GM21423 (cell line): ENCODE results near the gene DGKZ.

Experiments used
- ATAC-seq: cut with Tn5 transposase; IDR thresholded peaks from one replicate; pipeline ENCODE4 v1.9.1; 2021; ENCODE audit warnings: mild to moderate bottlenecking, moderate library complexity; ENCODE audit not compliant: unreplicated experiment

The DGKZ gene

DNA sequence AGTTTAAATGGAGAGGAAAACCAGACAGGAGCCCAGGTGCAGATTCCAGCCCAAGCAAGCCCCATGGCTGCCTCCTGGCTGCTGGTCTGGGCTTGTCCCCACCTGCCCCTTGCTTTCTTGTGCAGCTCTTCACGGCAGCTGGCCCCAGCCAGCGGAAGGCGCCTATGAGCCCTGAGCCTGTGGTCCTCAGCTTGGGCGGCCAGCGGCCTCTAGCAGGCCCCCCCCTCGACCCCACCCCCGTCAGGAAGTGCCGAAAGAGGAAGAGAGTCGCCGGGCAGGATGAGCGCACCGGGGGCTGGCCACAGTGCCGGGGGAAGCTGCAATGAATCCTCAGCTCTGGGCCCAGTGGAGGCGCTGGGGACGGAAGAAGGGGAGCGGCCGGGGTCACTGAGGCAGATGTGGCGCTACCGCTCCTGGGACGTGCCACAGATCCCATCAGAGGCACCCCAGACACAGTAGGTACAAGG, 2.1 kb upstream of the DGKZ start:
- no peak for ATAC-seq

DNA sequence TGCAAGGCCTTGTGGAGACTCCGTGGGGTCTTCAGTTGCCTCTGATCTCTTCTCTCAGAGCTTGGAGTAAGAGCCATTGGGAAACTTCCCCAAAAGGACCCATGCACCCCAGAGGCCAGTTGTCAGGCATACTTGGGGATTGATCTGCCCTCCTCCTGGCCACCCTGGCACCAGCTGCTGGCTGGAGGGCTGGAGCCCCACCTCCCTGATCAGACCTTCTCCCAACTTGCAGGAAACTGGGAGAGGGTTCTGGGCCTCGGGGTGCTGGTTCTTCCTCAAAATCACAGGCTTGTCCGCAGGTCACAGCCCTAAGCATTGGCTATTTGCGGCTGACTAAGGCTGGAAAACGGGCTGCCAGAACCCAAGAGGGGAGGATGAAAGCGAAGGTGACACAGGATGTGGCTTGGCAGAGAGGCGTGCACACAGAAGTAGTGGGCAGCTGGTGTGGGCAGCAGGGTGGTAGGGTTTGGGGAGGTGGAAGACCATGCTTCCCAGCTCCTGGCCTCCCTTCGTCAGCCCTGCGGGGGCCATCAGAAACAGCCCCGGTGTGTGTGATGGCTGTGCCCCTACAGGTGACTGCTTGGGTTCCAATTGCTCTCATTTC, 1.3 kb upstream of the DGKZ start:
- ATAC-seq, result no peak

DNA sequence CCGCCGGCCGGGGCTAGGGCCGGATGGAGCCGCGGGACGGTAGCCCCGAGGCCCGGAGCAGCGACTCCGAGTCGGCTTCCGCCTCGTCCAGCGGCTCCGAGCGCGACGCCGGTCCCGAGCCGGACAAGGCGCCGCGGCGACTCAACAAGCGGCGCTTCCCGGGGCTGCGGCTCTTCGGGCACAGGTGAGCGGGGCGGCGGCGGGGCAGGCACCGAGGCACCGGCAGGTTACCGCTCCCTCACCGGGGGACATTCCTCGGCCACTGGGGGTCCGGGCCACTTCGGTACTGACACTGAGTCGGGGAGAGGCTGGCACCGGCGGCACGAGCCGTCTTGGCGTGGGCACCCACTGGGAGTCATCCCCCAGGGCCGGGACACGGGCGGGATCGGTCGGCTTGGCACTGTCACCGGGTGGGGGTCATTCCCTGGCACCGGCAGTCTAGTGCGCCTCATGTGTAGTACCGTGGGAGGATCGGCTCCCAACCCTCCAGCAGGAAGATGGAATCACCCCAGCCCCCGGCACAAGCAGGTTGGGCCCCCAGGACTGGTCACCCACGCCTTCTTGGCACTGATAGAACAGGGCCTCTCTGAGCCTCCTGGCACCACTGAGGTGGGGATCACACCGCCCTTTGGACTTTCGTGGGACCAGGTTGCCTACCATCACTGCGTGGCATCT, 511 bp downstream of the DGKZ start:
- ATAC-seq, result peak; percentile 0

DNA sequence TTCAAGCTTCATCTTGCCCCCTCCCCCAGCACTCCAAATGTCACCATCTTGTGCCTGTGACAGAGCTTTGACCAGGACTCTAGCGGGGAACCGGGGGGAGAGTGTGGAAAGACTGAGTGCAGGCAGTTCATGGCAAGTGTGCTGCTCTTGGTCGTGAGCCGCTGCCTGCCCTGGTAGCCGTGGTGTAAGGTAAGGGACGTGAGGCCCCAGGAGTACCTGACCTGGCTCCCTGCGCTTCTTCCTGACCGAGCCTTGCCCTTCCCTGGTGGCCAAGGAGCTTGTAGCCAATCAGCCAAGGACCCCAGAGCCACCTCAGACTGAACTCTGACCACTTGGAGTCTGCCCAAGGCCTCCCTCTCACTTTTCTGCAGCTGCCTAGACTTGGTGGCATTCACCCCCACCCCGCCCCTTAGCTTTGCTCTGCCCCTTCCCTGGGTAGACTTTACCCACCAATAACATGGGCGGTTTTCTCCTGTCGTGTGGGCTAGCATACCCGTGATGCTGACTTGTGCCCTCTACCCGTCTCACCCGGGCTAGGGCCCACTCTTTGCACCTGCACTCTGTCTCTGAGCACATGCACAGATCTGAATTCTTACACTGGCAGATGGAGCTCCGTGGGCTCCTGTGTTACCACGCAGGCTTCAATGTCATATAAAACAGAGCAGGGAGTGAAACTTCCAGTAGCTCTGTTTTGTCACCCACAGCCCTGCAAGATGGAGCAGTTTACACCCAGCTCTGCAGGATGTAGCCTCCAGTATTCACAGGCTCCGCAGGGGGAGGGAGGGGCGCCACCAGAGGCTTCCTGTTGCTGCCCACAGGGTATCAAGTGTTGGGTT, 1.5 kb downstream of the DGKZ start:
- no peak for ATAC-seq

DNA sequence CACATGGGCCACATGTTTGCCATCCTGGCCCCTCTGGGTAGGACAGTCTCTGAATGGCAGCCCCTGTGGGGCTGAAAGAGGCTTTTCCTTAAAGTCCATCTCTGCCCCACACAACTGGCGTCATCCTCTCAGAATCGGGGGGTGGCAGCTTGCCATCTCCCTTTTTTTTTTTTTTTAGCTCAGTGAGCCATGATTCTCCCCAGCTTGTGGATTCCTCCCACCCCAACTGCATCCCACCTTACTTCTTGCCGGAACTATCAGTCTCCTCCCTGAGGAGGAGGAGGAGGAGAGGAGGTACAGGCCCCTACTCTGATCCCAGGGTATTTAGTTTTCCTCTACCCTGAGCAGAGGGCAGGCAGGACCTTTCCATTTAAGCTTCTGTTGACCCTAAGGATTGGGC, 3.4 kb downstream of the DGKZ start:
- ATAC-seq, result no peak

DNA sequence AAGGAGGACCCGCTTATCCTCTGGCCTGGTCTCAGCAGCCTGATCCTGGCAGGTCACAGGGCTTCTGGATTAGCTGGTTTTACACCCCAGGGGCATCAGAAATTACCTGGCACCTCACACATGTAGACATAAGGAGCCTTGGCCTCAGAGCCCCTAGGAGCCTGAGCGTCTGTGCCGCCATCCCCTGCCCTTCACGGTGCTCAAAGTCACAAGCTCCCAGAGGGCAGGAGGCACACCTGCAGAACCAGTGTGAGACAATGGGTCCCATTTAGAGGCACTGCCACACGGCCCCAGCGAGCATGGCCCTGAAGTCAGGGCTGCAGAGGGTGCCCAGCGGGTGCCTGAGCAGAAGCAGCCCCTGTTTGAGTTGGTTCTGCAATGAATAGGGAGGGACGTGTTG, 3.9 kb downstream of the DGKZ start:
- ATAC-seq, result no peak

DNA sequence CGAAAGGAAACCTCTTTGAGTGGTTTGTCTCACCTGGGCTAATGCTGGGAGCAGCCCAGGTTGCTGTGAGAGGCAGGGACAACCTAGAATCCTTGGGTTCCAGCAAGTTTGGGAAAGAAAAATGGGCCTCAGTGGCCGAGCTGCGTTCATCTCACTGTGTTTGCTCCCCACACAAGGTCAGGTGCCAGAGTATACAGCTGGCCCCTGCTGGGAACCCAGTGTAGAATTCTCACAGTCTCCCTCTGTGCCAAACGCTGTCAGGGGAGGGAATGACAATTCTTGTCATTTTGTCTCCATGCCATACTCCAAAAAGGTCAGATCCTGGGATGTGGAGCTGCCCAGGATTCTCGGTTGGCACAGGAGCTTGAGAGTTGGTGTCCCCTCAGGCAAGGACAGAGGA, 4.3 kb downstream of the DGKZ start:
- ATAC-seq, result no peak

DNA sequence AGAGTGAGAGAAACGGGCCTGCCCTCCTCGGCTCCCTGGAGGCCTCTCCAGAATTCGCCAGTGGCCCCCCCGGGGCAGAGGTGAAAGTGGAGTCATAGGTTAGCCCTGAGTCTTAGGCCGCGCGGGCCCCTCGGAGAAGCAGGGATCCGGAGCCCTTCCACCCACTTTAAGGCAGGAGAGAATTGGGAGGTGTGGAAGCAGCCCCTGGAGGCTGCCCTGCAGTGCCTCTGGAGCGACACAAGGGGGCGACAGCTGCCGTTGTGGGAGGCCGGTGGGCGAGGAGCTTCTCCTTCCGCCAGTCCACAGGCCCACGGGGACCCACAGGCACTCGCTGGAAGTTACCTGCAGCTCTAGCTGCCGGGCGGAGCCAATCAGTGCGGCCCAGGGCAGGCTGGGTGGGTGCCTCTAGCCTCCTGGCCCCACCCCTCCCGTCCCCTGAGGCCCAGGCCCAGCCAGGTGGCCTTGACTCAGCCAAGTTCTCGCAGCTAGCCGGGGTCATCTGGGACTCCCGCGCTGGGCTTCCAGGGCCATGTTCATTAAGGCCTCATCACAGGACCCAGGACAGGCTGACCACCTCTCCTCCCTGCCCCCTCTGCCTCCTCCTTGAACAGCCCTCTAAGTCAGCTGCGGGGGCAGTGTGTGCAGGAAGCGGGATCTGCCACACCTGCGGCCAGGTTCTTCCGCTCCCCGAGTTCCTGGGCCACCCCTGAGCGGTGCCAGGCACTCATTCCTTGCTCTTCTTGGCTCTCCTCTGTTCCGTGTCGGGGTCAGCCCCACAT, 5.0 kb downstream of the DGKZ start:
- no peak for ATAC-seq

DNA sequence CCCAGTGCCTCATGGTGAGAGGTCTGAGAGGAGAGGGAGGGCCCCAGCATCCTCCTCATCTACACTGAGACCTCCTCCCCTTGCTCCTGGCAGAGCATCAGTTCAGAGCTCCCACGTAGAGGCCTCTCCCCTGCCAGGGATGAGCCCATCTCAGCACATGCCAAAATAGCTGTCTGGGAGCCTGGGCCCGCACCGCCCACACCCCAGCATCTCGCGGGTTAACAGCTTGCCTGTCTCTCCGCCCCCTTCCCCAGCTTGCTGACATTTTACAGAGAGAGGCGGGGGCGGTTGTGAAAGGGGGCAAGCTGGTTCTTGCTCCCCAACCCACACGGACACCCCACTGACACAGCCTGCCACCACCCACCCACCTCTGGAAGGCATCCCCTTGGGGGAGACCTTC, 6.4 kb downstream of the DGKZ start:
- no peak for ATAC-seq

DNA sequence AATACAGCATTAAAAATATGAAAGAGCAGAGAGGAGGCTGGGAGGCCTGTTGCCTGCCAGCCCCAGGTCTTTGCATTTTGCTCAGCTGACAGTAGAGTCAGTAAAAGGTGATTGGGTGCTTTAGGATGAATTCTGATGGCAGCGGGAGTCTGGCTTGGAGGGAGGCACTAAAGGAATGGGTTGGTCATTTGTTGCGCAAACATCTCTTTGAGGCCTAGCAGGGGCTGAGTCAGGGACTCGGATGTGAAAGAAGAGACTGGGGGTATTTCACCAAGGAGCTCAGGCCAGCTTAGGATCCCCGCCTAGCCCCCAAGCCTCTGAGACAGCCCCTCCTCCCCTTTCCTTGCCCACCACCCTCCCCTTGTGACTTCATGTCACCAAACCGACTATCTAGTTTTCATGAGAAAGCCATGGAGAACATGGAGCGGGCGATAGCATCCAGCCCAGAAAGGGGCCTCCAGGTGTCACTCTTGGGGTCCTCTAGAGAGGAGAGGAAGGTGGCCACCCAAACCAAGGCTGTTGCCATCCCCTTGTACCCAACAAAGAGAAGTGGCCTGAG, 9.7 kb downstream of the DGKZ start:
- ATAC-seq, result no peak

DNA sequence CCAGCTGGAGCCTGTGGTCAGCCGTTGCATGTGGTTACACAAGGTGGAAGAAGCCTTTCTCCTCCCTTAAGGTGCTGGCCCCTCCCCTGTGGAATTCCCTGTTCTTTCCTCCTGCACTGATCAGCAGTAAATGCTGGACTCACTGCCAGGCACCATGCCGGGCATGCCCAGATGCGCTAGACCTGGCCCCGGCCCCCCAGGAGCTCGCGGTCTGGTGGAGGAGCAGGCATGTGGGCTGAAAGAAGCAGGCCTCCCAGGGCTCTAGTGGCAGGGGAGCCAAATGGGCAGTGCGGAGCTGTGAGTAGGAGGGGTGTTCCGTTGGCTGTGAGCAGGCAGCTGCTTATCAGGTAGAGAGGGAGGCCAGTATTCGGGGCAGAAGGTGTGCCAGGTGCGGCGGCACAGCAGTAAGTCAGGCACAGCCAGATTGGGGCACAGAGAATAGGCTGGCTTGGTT, 10.2 kb downstream of the DGKZ start:
- ATAC-seq, result no peak

DNA sequence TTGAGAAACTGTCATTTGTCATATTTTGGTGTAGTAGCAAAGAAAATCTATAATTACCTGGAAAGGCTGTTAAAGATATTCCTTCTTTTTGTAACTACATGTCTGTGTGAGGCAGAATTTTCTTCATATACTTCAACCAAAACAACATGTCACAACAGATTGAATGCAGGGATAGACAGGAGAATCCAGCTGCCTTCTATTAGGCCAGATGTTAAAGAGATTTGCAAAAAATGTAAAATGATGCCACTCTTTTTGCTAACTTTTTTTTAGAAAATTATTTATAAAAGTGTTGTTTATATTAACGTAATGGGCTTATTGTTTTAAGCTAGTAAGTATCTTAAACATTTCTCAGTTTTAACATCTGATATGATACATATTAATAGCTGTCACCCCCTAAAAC, 12.7 kb downstream of the DGKZ start:
- ATAC-seq, result no peak

DNA sequence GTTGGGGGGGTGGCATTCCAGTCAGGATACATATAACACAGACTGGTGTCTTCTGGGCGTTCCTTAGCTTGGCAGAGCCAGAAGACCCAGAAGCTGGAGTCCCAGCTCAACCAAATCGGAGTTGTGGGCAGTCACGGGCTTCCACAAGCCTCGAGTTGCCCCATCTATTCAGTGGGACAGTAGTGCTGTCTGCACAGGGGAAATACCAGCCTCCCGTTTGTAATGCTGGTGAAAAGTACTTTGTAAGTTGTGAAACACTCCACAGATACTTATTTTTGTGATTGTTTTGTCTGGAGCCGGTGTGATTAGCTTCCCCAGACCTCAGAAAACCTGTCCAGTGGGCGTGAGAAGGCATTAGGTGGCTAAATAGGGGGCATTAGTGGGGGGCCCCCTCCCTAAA, 13.6 kb downstream of the DGKZ start:
- ATAC-seq, result peak; percentile 6

DNA sequence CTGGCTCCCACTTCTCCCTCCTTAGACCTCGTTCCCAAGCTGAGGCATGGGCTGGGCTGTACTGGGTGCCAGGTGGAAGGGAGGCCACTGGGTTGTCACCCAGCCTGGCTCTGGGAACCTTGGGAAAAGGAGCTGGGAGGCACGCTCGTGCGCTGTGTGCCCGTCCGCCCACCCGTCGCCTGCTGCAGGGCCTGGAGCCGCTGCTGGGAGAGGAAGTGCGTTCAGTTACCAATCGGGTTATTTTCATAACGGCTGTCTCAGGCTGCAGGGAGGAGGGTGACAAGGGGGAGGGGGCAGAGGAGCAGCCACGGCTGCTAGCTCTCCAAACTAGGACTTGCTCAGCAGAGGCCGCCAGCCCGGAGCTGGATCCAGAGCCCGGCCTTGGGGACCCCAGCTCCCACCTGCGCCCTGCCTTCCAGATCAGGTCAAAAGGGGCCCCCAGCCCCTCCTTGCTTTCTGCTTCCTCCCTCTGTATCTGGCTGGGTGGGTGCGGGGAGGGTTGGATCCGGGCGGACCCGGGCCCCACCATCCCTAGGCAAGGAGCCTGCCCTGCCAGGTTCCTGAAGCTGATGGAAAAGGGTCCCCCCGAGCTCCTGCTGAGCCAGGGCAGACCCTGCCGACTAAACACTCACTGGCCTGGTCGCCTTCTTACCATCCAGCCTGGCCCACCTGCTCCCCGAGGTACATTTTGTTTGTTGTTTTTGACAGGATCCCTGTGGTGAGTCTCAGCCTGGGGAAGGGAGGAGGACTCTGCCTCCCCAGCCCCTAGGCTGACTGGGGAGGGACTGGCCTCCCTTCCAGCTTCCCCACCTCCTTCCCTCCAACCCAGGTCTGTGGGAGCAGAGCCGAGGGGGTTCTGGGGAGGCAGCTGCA, 14.3 kb downstream of the DGKZ start:
- peak; percentile 85 for ATAC-seq

DNA sequence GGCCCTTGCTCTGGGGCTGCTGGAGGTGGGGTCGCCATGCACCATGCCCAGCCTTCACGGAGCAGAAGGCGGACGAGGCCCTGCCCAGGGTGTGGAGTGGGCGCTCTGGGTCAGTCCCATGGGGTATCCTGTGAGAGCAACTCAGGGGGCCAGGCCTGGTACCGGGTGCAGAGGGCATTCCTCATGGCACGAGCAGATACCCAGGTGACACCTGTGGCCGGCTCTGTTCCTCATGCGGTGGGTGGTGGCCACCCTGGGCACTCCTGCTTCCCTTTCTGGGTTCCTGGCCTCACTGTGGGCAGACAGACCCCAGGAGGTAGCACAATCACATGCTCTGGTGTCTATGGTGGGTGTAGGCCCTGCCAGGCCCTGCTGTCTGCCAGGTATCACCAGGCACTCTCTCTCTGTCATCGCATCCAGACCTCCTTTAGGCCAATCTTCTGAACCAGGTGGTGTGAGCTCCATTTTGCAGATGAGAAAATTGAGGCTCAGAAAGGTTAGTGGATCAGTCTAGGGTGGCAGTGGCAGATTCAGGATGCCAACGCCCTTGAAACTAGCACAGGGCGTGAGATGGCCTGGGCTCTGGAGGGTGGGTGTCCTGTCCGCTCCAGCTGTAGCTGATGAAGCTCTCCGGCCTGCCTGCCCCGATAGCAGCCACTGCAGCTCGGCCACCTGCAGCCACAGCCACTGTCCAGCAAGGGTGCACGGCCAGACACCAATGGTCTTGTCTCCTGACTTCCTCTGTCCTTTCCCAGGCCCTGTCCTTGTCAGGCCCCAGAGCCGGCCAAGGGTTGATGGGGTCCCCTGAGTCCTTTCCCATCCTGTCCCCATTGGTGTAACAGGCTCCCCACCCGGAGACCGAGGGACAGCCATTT, 15.1 kb downstream of the DGKZ start:
- ATAC-seq, result no peak

DNA sequence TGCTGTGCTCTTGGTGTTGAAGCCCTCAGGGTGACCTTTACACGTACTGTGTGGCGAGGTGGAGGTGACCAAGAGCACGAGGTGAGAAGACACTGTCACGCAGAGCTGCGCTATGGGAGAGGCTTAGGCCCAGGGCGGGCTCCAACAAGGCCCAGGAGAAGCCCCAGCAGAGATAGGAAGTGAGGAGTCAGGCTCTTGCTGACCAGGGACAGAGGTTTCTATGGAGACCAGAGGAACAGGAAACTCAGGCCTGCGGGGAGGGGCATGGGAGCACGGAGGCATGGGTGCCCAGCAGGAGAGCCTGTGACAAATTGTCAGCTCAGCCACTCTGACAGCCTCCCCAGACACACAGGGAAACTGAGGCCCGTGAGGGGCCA, 15.8 kb downstream of the DGKZ start:
- no peak for ATAC-seq

DNA sequence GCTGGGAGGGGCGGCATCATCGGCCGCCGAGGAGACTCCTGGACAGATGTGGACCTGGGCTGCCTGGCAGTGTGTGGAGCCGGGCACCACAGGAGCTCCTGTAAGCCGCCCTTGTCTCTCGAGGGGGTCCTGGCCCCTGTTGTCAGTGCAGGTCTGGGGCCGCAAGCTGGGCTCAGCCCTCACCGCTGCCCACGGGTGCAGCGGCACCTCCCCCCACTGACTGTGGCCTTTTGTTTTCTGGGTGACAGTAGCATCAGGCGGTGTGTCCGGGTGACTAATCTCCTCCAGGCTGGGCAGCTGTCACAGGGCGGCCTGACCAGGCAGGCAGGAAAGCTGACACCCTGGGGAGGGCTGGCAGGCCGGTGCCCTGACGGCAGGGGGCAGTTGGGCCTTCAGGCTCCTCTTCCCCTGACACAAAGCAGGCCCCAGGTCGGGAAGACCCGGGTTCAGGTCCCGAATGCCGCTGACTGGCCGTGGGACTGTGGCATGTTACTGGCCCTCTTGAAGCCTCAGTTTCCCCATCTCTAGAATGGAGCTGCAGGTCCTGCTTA, 16.3 kb downstream of the DGKZ start:
- no peak for ATAC-seq

DNA sequence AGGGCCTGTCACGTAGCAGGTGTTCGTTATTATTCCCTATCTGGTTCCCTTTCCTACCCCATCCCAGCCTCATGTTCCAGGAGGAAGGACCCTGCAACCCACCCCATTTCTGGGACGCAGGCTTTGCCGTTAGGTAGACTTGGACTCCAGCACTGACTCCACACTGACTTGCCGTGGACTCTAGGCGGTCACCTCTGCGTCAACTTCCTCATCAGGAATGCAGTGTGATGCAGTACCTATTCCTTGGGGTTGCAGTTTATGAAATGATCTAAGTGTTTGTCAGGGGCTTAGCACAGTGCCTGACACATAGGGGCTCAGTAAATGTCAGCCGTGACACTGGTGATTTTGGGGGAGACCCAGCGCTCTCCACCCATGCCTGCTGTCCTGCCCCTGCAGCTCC, 16.8 kb downstream of the DGKZ start:
- ATAC-seq, result no peak

DNA sequence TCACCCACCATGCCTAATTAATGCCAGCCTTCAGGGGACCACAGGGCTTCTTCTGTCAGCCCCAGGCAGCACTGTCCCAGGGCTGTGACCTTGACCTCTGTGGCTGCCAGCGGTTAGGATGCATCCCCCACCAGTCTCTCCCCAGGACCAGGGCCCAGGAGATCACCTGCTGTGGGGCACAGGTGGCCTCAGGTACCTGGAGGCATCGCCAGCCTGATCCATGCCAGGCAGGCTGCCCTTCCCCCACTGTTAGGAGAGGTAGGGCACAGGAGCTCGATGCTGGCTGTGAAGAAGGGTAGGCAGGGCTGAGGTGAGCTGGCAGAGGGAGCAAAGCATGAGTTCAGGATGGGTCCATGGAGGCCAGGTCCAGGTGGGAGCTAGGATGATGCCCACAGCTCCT, 17.5 kb downstream of the DGKZ start:
- no peak for ATAC-seq
